DMS114 treated with DMSO at 0.1 percent for 48 hours (cell line): ENCODE data around the gene MTX2.

Experiments used
- DNase-seq: peaks from one replicate; lab custom pipeline; 2025; ENCODE audit not compliant: unreplicated experiment; lab: John Stamatoyannopoulos, UW

Gene MTX2

DNA sequence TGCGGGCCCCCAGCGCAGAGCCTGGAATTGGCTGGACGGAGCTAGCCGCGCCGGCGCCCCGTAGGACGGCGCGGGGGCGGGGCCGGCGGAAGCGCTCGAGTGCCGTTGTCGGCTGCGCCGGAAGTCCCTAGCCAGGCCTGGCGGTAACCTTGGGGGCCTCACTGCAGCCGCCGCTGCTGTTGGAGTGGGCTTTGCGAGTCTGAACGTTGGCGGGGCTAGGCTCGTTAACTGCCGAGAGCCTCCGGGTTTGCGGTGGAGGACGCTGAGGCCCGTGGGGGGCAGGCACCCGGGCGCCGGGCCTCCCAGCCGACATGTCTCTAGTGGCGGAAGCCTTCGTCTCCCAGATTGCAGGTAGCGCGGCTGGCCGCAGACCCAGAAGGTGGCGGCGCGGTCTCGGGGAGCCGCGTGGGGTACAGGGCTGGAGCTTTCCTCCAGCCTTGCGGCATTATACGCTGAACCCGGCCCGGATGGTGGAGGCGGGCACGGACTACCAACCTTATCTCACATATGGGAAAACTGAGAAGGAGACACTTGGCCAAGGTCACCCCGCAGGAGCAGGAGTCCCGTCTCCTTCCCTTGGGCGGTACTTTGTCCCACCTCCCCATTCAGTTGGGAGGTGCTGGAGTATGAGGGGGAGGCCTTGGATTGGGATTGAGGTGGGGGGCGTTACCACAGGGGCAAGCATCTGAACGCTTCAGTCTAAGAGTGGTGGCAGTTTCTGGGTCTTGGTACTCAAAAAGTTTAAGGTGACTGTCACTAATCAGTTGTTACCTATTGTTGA, at the start of gene MTX2:
MTX2 (plus strand) TSS at position 124 of the 781 bp plus-strand sequence; CDS start at position 312, 188 bp downstream.
- DNase-seq, result peak; percentile 51

DNA sequence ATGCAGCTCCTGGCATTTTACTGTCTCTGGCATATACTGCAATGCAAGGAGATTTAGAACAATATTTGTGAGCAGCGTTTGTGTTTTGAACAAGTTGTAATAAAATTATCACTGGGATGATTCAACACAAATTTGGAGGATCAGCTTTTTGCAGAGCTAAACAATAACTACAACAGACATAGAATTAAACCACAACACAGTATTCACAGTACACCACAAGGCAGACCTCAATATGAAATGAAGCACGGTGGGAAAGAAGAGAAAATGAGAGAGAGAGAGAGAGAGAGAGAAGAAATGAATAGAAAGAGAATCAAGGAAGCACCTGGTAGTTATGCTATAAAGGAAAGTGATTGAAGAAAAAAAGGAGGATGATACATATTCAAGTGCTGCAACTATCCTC, 41.4 kb upstream of the MTX2 start:
- no peak for DNase-seq

DNA sequence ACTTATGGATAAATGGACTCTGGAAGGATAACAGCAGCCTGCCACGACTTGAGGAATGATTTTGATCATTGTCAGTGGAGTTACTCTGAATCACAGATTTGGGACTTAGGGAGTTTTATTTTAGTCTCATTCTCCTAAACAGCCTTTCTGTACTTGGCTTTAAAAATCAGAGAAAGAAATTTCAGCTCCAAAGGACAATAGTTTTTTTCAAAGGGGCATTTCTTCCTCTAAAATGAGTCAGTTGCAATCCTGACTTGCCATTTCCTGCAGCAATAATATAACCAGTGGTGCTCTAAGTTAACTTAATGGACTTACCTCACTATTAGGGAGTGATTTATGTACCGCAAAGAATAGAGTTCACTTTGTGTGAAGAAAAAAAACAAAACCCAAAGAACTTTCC, 35.1 kb upstream of the MTX2 start:
- DNase-seq, result no peak

DNA sequence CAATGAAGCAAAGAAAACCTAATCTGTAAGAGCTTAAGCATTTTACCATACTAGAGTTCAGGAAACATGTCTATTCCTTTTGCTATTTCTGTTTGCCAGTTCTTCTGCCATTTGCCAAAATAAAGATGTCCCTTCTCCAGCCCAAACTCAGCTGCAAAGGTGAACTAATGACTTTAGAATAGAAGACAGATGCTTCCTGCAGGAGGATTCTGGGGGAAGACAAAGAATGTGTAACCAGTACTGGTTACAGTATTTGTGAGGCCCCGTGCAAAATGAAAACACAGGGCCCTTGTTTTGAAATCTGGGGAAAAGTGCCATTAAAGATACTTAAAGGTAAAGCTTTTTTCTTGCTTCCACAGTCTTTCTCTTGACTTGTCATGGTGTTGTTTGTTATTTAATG, 34.3 kb upstream of the MTX2 start:
- no peak for DNase-seq

DNA sequence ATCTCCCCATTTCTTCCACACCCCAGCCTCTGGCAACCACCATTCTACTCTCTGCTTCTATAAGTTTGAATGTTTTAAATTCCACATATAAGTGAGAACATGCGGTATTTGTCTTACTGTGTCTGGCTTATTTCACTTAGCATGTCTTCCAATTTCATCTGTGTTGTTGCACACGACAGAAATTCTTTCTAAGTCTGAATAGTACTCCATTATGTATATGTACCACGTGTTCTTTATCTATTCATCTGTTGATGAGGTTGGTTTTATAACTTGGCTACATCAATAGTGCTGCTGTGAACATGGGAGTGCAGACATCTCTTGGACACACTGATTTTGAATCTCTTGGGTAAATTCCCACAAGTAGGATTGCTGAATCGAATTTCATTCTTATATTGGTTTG, 31.8 kb upstream of the MTX2 start:
- DNase-seq, result no peak

DNA sequence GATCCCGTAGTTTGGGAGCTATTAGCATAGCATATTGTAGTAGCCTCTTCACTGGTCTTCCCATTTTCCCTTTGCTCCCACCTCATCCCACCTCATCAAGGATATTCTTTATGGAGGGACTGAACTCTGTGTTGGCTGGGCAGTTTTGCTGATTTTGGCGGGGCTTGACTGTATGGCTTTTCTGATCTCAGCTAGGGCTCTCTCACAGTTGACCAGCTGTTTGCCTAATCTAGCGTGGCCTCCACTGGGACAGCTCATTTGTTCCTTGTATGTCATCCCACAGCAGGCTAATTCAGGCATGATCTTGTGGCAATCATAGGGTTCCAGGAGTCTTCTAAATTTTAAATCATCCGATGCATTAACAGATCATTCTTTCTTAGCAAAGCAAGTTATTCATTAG, 30.2 kb upstream of the MTX2 start:
- no peak for DNase-seq

DNA sequence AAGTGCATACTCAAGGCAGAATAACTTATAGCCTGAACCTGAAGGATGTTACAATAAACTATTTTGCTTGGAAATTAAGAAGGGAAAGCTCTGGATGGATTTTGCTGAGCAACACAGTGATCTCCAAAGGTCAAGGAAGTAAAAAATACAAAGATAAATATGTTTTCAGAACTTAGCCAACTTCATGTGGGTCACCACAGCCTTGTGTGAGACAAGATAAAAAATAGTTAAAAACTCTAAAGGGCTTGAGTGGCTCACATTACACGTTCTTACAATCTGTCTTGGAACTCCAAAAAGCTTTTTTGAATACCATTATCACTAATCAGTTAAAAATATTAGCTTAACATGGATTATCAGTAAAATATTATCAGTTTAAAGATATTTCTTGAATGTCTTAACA, 28.9 kb upstream of the MTX2 start:
- no peak for DNase-seq

DNA sequence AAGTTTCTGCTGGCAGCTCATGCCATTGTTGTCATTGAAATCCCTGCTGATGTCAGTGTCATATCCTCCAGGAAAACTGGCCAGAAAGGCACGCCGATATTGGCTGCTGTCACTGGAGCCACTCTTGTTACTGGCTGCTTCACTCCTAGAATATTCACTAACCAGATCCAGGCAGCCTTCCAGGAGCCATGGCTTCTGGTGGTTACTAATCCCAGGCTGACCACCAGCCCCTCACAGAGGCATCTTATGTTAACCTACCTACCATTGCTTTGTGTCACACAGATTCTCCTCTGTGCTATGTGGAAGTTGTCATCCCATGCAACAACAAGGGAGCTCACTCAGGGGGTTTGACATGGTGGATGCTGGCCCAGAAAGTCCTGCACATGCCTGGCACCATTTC, 27.0 kb upstream of the MTX2 start:
- no peak for DNase-seq

DNA sequence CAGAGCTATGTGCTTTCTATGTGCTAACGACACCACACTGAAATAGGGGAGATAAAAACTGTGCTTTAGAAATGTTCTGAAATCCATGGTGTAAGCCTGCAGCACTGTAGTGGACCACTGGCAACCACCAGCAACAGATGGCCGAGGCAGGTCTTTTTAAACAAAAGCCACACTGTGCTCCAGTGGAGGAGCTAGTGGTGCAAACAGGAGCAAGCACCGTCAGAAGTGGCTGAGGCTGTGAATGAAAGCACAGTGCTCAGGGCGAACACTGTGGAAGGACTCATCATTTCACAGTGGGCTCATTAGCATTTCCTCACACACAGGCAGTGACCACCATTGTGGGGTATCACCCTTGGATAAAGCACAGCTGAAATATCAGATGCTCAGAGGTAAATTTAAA, 22.9 kb upstream of the MTX2 start:
- no peak for DNase-seq

DNA sequence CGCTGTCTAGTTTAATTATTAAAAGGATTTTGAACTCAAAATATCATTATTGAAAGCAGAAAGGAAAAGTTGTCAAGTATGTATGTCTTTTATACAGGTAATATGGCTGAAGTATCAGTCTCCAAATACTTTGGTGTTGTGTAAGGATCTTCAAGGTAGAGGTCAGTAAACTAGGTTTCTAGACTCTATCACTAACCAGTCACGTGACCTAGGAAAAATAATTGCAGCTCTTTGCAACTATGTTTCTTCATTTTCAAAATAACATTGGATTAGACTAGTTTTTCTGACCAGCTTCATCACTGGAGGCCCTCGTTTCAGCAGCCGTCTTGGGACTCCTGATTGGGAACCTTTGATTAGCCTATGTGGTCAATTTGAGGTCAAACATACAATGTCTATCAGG, 21.4 kb upstream of the MTX2 start:
- DNase-seq, result no peak

DNA sequence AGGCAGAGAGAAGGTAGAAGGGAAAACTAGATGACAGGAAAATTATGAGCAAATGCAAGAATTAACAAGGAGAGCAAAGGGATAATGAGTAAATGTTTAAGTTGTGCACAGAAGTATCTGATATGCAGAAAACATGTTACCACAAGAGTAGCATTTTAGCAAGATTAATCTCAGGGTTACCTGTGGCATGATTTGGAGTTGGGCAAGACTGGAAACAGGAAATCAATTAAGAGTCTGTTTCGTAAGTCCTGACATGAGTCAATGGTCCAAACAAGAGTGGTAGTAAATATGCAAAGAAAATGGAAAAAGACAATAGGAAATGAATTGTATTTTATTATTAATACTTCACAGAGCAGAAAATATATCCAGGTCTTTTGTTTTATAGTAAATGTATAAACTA, 17.3 kb upstream of the MTX2 start:
- no peak for DNase-seq

DNA sequence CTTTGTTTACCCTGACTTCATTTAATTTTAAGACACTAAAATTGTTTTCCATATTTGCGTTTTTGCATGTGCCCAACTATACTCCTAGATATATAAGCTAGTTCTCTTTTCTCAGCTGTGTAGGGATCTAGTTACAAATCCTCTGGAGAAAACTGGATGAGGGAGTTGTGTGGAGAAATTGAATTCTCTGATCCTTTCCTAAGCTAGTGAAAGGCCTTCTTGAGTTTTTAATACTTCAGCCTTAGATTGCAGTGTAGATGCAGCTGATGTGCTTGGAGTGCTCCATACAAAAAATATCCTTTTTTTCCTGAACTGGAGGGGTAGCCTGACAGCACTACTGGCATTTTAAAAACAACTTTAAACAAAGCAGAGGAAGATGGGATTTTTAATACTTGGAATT, 8.6 kb upstream of the MTX2 start:
- DNase-seq, result no peak

DNA sequence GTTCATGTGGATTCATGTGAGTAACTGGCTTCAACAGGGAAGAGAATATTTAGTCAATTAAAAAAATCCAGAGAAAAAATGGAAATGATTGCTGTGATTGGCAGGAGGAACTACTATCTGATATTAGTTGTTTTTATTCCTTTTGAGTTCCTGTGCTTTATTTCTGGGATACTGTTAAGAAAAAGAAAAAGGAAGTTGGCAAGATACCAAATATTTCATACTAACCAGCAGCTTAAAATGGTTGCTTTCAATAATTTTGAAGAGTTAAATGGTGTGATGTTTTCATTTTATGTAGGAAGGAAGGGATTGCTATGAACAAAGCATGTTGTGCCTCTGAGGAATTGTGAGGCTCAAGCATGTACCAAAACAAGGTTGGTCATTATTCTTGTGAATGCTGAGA, 8.1 kb upstream of the MTX2 start:
- DNase-seq, result no peak

DNA sequence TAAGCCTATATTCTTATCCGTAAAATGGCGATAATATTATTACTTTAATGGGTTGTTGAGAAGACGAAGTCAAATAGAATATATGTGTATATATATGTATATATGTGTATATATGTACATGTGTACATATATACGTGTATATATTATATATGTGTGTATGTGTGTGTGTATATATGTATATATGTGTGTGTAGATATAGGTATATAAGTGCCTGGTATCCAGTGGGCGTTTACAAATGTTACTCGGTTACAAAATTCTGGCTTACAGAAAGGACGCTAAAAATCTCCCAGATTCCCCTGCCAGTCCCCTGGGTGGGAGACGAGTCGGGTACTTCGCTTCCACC, 295 bp upstream of the MTX2 start:
- DNase-seq, result no peak

DNA sequence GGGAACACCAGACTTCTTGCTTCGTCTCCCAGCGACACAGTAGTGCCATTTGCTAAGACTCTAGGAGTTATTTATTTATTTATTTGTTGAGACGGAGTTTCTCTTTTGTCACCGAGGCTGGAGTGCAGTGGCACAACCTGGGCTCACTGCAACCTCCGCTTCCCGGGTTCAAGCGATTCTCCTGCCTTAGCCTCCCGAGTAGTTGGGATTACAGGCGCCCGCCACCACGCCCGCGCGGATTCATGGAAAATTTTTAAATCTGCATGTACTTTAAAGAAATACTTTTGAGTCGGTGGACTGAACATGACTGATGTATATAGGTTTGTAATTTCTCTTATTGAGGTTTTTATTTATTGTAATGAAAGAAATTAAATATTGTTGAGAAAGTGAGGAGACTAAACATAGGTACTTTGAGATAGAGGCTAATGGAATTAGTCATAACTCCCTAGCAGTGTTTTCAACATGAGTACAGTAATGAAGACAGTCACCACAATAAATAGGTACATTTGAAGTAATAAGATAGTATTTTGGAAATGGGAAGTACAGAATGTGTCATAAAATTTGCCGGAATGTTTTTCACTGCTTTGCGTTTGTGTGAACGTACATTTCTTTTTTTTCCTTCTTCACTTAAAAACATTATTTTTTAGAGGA, 983 bp downstream of the MTX2 start:
- DNase-seq, result no peak

DNA sequence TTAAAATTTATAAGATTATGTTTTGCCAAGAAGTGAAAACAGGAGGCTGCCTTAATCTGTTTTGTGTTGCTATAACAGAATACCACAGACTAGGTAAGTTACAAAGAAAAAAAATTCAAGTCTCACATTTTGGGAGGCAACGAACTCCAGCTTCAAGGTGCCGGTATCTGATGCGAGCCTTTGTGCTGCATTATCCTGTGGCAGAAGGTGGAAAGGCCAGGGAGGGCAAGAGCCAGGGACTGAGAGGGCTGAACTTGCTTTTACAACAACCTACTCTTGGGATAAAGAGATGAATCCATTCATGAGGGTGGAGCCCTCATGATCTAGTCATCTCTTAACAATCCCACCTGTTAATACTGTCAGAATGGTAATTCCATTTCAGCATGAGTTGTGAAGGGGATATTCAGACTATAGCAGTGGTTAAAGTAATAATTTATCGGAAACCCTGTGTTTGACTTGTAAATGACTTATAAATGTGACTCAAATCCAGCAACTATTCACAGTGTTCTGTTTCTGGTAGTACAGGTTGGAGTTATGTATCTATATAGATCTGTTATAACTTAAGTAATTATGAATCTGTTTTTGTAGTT, 3.7 kb downstream of the MTX2 start:
- DNase-seq, result no peak

DNA sequence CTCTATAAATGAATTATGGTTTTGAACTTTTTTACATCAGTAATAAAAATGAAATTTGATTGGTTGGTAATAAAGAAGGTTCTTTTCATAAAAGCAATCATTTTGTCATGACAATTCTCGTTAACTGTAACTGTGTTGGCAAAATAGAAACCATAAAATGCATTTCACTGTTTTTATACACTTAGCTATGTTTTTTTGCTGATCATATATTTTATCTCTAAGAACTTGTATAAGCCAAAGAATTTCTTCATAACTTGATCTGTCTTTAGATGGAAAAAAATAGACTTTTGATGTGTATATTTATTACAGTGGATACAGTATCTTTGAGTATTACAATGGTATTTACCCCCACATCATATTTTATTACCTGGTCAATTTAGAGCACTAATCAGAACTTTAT, 9.7 kb downstream of the MTX2 start:
- DNase-seq, result no peak

DNA sequence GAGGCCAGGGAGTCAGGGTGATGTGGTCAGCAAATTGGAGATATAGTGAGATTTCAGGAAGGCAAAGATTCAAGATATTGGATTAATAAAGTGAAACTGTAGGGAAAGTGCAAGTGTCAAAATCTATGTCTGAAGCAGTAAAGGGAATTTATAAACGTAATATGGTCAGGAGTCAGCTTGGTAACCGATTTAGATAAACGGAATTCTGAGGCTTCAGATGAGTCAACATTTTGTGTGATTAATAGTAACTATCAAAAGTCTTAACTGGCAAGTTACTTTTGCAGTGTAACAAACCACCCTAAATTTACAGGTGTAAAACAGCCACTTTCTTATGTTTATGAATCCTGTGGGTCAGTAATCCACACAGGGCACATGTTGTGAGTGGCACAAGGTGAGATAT, 10.9 kb downstream of the MTX2 start:
- no peak for DNase-seq

DNA sequence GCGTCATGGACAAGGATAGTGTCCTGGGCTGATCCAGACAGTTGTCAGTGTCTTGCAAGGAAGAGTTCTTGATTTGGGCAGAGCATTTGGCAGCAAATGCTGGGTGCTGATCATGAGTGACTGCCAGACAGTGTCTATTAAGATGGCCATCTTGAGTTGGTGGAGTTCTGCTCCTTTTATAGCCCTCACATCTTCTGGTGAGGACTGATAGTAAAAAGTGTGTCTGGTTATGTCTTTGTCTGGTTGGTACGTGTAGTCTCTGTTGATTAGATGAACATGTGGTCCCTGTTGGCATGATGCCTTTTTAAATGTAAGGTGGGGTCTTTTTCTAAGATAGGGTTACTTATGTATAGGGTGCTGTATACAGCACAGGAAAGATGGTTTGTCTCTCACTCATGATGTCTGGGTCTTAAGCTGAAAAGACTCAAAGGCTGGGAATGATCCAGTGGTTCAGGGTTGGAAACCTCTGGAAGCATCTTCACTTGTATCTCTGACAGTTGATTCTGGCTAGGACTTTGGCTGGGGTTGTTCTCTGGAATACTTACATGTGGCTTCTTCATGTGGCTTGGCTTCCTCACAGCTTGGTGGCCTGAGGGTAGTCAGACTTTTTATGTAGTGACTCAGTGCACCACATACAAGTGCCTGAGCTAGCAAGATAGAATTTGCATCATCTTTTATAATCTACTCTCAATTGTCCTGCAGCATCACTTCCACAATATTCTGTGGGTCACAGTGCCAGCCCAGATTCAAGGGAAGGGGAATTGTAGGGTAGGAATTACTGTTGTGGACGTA, 11.8 kb downstream of the MTX2 start:
- no peak for DNase-seq

DNA sequence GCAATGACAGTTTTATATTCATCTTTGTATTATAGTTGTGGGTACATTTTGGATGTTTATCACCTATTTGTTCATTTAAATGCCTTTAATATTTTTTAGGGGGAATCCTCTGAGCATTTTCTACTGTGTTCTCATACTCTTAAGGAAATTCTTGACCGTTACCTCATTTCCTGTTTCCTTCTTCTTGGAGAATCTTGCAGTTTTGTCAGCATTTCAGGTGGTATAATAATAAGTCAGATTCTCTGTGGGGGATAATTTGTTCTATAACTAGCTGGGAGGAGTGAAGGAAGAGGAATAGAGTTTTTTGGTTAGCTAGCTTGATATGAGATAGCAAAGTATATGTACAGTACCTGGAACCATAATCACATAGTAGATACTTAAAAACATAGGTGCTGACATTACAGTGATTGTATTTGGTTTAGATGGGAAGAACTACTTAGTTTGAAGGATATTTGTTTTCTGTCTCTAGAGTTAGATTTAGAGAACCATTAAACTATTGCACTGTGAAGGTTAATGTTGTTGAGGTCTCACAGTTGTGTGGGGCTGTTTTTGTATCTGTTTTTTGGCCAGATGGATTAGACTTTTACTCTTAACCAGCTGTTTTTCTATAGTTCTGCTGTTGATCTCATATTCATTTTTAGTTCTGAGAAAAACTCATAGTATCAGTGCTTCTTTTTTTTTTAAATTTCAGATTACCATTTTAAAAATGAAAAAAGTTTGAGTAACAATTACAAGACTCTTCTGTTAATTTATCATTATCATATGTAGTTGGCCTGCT, 14.2 kb downstream of the MTX2 start:
- no peak for DNase-seq

DNA sequence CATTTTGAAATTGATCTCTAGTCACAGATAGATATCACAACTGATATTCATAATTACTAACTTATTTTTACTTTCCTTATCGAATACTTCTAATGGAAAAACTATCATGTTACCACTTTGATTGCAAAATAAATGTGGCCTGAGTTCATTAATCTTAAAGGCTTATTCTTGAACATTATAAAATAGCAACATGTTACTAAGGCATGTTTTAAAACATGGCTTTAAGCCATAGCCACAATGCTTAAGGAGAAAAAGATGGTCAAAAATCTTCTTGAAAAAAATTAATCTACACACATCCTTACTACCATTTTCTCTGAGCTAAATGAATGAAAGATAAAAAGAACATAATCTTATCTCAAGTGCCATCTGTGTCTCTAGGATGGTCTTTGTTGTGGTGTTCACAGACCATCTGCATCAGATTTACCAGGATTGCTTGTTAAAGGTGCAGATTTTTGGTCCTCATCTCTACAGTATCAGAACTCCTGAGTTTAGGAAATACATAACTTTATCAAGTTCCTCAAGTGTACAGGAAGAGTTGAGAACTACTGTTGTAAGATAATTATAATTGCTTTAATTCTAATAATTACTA, 15.3 kb downstream of the MTX2 start:
- DNase-seq, result no peak
